Psoas muscle (tissue), 8 donors: ENCODE measurements around the gene GSG1L. TPM values are rescaled to one million over a fixed set of nuclear protein-coding genes. Genes with fewer than 3 reads are reported as not detected.

Source experiments
- ATAC-seq, 4 donors: fragments of 200-7000 bp; cut with Tn5 transposase; one replicate each; pipeline ENCODE4 v1.9.1; 2020; ENCODE audit warnings: moderate library complexity in 3 of 4, mild to moderate bottlenecking in 2 of 4
- DNase-seq, 2 donors: peaks; one replicate each; pipeline ENCODE4 v3.0.0-alpha.2; 2020
- H3K27ac ChIP-seq: fragments of 200-600 bp; one replicate; pipeline ENCODE4 v1.8.0; 2022
- H3K27me3 ChIP-seq, 3 donors: fragments of 200-600 bp in 1 of 3; one replicate each; pipeline versions ENCODE4 v1.6.1 to v1.8.0; 2013 to 2022; ENCODE audit warnings: low read length in 2 of 3, mild to moderate bottlenecking in 2 of 3, moderate library complexity in 1 of 3; ENCODE audit not compliant: insufficient read depth in 3 of 3
- H3K36me3 ChIP-seq, 2 donors: fragments of 200-600 bp in 1 of 2; one replicate each; pipeline versions ENCODE4 v1.6.1 to v1.8.0; 2013 to 2022; ENCODE audit warnings: low read depth in 1 of 2, mild to moderate bottlenecking in 1 of 2, moderate library complexity in 1 of 2; ENCODE audit not compliant: insufficient read depth in 1 of 2
- H3K4me1 ChIP-seq: fragments of 200-600 bp; one replicate; pipeline ENCODE4 v1.8.0; 2022
- H3K4me3 ChIP-seq: fragments of 200-600 bp; one replicate; pipeline ENCODE4 v1.8.0; 2022; ENCODE audit warnings: mild to moderate bottlenecking
- H3K9me3 ChIP-seq: fragments of 200-600 bp; one replicate; pipeline ENCODE4 v1.8.0; 2022
- CTCF ChIP-seq: fragments of 200-600 bp; IDR thresholded peaks from one replicate; pipeline ENCODE4 v1.8.0; 2022; ENCODE audit warnings: antibody characterized with exemption
- WGBS, 3 donors: extraction: QIAGEN DNeasy Blood & Tissue Kit; methylation state at CpG; one replicate each; pipeline versions ENCODE4 v1.1.6 to v1.1.7; 2013; 5-methylcytosine and 5-hydroxymethylcytosine counted together
- intact Hi-C, 2 donors: fragments of 100-400 bp; cut with DNase I; formaldehyde crosslinking; loops; one replicate each; pipeline versions ENCODE4 v1.11.0 to v1.14.2; 2022
- polyA plus RNA-seq, 3 donors: library from polyadenylated mRNA; stranded (reverse); fragments of 200-250 nt; gene quantifications; one replicate each; pipeline ENCODE4 v1.2.3, GENCODE V29; 2013
- total RNA-seq, 4 donors: library from RNA; stranded (reverse); fragmentation: NEBNext Ultra II Directional in 2 of 4; extraction: Animal tissue kit (Norgen Biotek cat#: 25700) in 2 of 4; gene quantifications; one replicate each; pipeline versions ENCODE4 v1.2.1 to v1.2.4, GENCODE V29; 2021 to 2023
- donor health status: healthy with polysubstance abuse.
- donor health status: DM: no; HTN: no; CAD: no; lungs with moderate emphysema.
- donor health status: Bipolar disorder and iron deficiency.
- donor health status: healthy.
- donor health status: DM: yes; HTN: yes; CAD: no.
- donor health status: DM: no; HTN: no; CAD: no.
- donor health status: DM: no; HTN: no; CAD: no.
- donor health status: DM: yes; HTN: yes; CAD: no.

GSG1L gene
- total and polyA plus RNA-seq, 7 donors: 0.04 to 0.17 (median 0.08) TPM; not detected in 2

GRCh38 chr16:27802664-27803439 is 260.7 kb downstream of the GSG1L start:
- WGBS, 3 donors: 74 to 79% (median 77%) methylated on average over 12 of the region's 12 CpGs
- H3K9me3 ChIP-seq: no peaks in the 10 kb centered on the region

DNA sequence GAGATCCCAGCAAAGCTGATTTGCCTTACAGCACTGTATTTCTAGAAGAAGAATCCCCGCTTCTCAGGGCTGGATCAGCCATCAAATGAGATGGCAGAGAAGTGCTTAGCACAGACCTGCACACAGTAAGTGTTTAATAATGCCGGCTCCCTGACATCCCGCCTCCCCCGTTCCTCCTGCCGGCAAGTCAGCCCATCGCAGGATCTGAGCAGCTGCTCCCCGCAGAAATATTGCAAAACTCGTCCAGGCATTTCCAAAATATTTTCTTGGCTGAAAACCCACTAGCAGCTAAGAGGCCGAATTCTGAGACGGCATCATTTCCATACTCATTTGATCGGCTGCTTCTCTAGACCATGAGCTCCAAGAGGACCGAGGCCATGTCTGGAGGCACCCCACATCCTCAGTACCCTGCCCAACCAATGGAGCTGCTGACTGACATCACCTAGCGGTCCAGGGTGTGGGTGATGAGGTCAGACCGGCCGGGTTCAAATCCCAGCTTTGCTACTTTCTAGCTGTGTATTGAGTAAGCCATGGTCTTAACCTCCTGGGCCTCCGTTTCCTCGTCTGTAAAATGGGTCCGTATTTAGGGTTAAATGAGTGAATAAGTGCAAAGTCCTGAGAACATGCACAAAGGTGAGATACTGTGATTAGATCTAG is 262.1 kb downstream of the GSG1L start:
- 43 to 54% (median 45%) methylated on average over 18 of the region's 18 CpGs for WGBS, 3 donors
- no peak overlapping the region for H3K4me3 ChIP-seq
- H3K9me3 ChIP-seq: no peaks in the 10 kb centered on the region
- DNase-seq (no peak), ATAC-seq (no peak)
- no peak for TF ChIP-seq CTCF
- intact Hi-C loops: no loop called here
- H3K27me3 ChIP-seq: peaks cover 0 to 13% (median 0%) of the 10 kb centered on the region in 3 donors
- no peaks in the 10 kb centered on the region for H3K36me3 ChIP-seq
- H3K4me1 ChIP-seq: no peaks in the 10 kb centered on the region
- no peak overlapping the region for H3K27ac ChIP-seq

More at GRCh38 chr16:27802664-27803439, 260.7 kb downstream of the GSG1L start:
- Histone ChIP-seq H3K4me1 (no peaks in the 10 kb centered on the region), H3K27ac (no peak overlapping the region), H3K27me3 (peaks cover 0 to 13% (median 0%) of the 10 kb centered on the region in 3 donors), H3K36me3 (no peaks in the 10 kb centered on the region), H3K4me3 (no peak overlapping the region)
- ATAC-seq: no peak
- intact Hi-C loops: no loop called here
- DNase-seq: no peak
- no peak for TF ChIP-seq CTCF

DNA sequence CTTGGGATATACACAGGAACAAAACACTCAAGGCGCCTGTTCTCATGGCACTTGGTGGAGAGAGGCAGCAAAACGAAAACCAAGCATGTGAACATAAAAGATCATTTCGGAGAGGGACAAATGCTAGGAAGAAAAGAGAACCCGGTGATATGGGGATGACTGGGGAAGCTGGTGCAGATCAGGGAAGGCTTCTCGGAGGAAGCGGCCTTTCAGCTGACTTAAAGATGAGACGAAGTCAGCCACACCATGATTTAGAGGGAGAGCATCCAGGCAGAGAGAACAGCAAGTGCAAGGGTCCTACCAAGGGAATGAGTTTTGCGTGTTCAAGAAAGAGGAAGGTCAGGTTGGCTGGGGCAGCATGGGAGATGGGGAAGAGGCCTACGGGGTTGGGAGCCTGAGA is 262.7 kb downstream of the GSG1L start:
- intact Hi-C loops: no loop called here
- Histone ChIP-seq H3K9me3 (no peaks in the 10 kb centered on the region), H3K4me1 (no peaks in the 10 kb centered on the region), H3K36me3 (no peaks in the 10 kb centered on the region), H3K4me3 (no peak overlapping the region), H3K27ac (no peak overlapping the region), H3K27me3 (peaks cover 0 to 13% (median 0%) of the 10 kb centered on the region in 3 donors)
- TF ChIP-seq CTCF: no peak
- DNase-seq: no peak
- WGBS, 3 donors: 77 to 84% (median 84%) methylated on average over 9 of the region's 9 CpGs
- no peak for ATAC-seq

DNA sequence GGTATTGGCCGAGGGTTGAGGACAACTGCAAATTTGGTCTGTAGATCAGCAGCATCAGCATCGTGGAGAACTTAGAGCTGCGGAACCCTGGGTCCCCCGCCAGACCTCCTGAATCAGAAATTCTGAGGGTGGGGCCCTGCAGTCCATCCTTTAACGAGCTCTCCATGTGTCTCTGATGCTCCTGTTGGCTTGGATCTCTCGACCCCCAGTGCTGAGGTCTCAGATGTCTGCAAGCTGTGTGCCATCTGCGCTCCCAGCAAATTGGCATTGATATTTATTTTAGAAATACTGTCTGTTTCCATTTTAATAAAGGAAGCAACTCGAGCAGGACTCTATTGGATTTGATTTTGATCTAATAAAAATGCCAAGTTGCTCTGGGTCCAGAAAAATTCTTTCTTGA is 263.6 kb downstream of the GSG1L start:
- no peak overlapping the region for H3K27ac ChIP-seq
- H3K9me3 ChIP-seq: no peaks in the 10 kb centered on the region
- no peak for ATAC-seq
- intact Hi-C loops: no loop called here
- DNase-seq: no peak
- H3K36me3 ChIP-seq: no peaks in the 10 kb centered on the region
- no peak for TF ChIP-seq CTCF
- no peaks in the 10 kb centered on the region for H3K4me1 ChIP-seq
- H3K4me3 ChIP-seq: no peak overlapping the region
- H3K27me3 ChIP-seq: peaks cover 0 to 13% (median 0%) of the 10 kb centered on the region in 3 donors
- WGBS, 3 donors: 56 to 65% (median 62%) methylated on average over 8 of the region's 8 CpGs
